Fibroblast of lung (primary cell): Measurements from ENCODE around the gene SLC6A13. TPM values are rescaled to one million over a fixed set of nuclear protein-coding genes. Genes with fewer than 3 reads are reported as not detected.

Experiments used
- DNase-seq, 2 donors: peaks; one replicate each; pipeline versions ENCODE4 v3.0.0 to v3.0.0-alpha.2; 2010; ENCODE audit warnings: low read depth in 2 of 2
- H2AFZ ChIP-seq: 2 replicates; pipeline ENCODE4 v1.5.1; 2012; ENCODE audit warnings: low read length, control low read depth, inconsistent platforms
- H3K27ac ChIP-seq: 2 replicates; pipeline ENCODE4 v1.5.1; 2011; ENCODE audit warnings: low read length, control low read depth; ENCODE audit not compliant: insufficient read depth
- H3K27me3 ChIP-seq: 2 replicates; pipeline ENCODE4 v1.5.1; 2011; ENCODE audit warnings: mild to moderate bottlenecking, low read length; ENCODE audit not compliant: control insufficient read depth, insufficient read depth
- H3K36me3 ChIP-seq: 2 replicates; pipeline ENCODE4 v1.5.1; 2011; ENCODE audit warnings: low read length; ENCODE audit not compliant: control insufficient read depth, insufficient read depth
- H3K4me1 ChIP-seq: 2 replicates; pipeline ENCODE4 v1.5.1; 2011; ENCODE audit warnings: low read length; ENCODE audit not compliant: control insufficient read depth, insufficient read depth; ENCODE audit errors: extremely low read depth
- H3K4me2 ChIP-seq: 2 replicates; pipeline ENCODE4 v1.5.1; 2011; ENCODE audit warnings: low read length, control low read depth; ENCODE audit not compliant: insufficient read depth; ENCODE audit errors: extremely low read depth
- H3K4me3 ChIP-seq, 4 experiments: fragments of 200-600 bp in 1 of 4; sonication (generic) in 1 of 4; replicated peaks in 1 of 4; 2 replicates each; pipeline ENCODE4 v1.5.1; 2011 to 2016; ENCODE audit warnings: low read length in 4 of 4, low read depth in 3 of 4, mild to moderate bottlenecking in 3 of 4, control low read depth in 2 of 4, inconsistent platforms in 1 of 4, mixed read lengths in 1 of 4; ENCODE audit not compliant: insufficient read depth in 1 of 4; ENCODE audit errors: control extremely low read depth in 1 of 4
- H3K79me2 ChIP-seq: 2 replicates; pipeline ENCODE4 v1.5.1; 2012; ENCODE audit warnings: mild to moderate bottlenecking, low read length, inconsistent platforms; ENCODE audit not compliant: control insufficient read depth, insufficient read depth
- H3K9ac ChIP-seq: 2 replicates; pipeline ENCODE4 v1.5.1; 2011; ENCODE audit warnings: mild to moderate bottlenecking, low read length, control low read depth; ENCODE audit not compliant: insufficient read depth
- H3K9me3 ChIP-seq: 2 replicates; pipeline ENCODE4 v1.5.1; 2012; ENCODE audit warnings: low read depth, low read length; ENCODE audit not compliant: control insufficient read depth, insufficient read depth
- H4K20me1 ChIP-seq: 2 replicates; pipeline ENCODE4 v1.5.1; 2011; ENCODE audit warnings: low read length; ENCODE audit not compliant: control insufficient read depth, insufficient read depth; ENCODE audit errors: extremely low read depth
- CTCF ChIP-seq, 2 donors: IDR thresholded peaks in 1 of 2; conservative IDR thresholded peaks in 1 of 2; 1 replicate in 1 of 2; 2 replicates in 1 of 2; pipeline ENCODE4 v1.5.1; 2011 to 2012; ENCODE audit warnings: low read length in 2 of 2, control low read depth in 1 of 2, inconsistent platforms in 1 of 2, low read depth in 1 of 2, mild to moderate bottlenecking in 1 of 2
- EZH2 ChIP-seq: IDR thresholded peaks from 2 replicates; pipeline ENCODE4 v1.5.1; 2012; ENCODE audit warnings: low read length, control low read depth, mild to moderate bottlenecking; ENCODE audit errors: missing control alignments
- polyA plus RNA-seq, 2 donors: library from polyadenylated mRNA; depleted of rRNA in 1 of 2; stranded (reverse) in 1 of 2; unstranded in 1 of 2; fragments of >200 nt; gene quantifications; 2 replicates each; pipeline ENCODE4 v1.2.1, GENCODE V29; 2011 to 2012; ENCODE audit warnings: missing spikeins in 1 of 2
- total RNA-seq: library from RNA; depleted of rRNA; stranded (reverse); fragments of >200 nt; gene quantifications from 2 replicates; pipeline ENCODE4 v1.2.1, GENCODE V29; 2014

Gene SLC6A13
- total and polyA plus RNA-seq, 2 donors (not counting 1 experiment from before 2014, with no cell fraction given), result not detected

GRCh38 chr12:195156-195555 is 67.5 kb downstream of the SLC6A13 start:
- Histone ChIP-seq H3K4me3 (no peak overlapping the region), H3K36me3 (no peaks in the 10 kb centered on the region), H4K20me1 (no peaks in the 10 kb centered on the region), H3K4me1 (no peaks in the 10 kb centered on the region), H3K27me3 (peaks cover 17% of the 10 kb centered on the region), H3K27ac (no peak overlapping the region), H2AFZ (no peak overlapping the region), H3K9ac (no peak overlapping the region), H3K79me2 (no peaks in the 10 kb centered on the region), H3K9me3 (no peaks in the 10 kb centered on the region), H3K4me2 (no peak overlapping the region)
- no peak for DNase-seq
- no peak for TF ChIP-seq CTCF (conservative IDR thresholded peaks at IDR 0.05 in 1 of 2, IDR thresholded peaks at IDR 0.05 in 1 of 2; ENCODE audit: low read depth in 1 of 2, low read length in 2 of 2)
- no peak for TF ChIP-seq EZH2

GRCh38 chr12:194276-194675 is 68.4 kb downstream of the SLC6A13 start:
- H3K4me2 ChIP-seq, result no peak overlapping the region
- H3K27me3 ChIP-seq, result peaks cover 17% of the 10 kb centered on the region
- H3K4me3 ChIP-seq, result no peak overlapping the region
- H3K9ac ChIP-seq, result no peak overlapping the region
- H3K9me3 ChIP-seq, result no peaks in the 10 kb centered on the region
- H3K4me1 ChIP-seq, result no peaks in the 10 kb centered on the region
- no peak overlapping the region for H2AFZ ChIP-seq
- no peak for DNase-seq
- H3K79me2 ChIP-seq, result no peaks in the 10 kb centered on the region
- H3K36me3 ChIP-seq, result no peaks in the 10 kb centered on the region
- no peak overlapping the region for H3K27ac ChIP-seq
- no peaks in the 10 kb centered on the region for H4K20me1 ChIP-seq
- TF ChIP-seq CTCF (conservative IDR thresholded peaks at IDR 0.05 in 1 of 2, IDR thresholded peaks at IDR 0.05 in 1 of 2; ENCODE audit: low read depth in 1 of 2, low read length in 2 of 2) (no peak), EZH2 (no peak)

DNA sequence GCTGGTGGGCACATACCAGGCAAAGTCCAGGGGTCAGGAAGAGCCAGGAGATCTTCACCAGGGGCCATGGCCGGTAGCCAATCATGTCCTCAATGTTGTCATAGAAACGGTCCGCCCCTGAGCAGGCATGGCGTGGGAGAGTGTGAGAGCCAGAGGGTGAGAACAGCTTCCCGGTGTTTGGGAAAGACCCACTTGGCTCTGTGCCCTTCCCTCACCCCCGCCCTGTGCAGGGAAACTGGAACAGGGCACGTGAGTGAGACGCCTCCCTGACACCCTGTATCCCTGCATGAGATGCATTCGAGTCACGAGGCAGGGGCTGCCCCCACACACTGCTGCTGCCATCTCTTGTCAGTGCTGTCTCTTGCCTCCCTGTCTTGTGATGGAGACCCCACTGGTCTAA is 69.4 kb downstream of the SLC6A13 start:
- Histone ChIP-seq H3K4me1 (no peaks in the 10 kb centered on the region), H4K20me1 (no peaks in the 10 kb centered on the region), H2AFZ (no peak overlapping the region), H3K4me3 (no peak overlapping the region), H3K36me3 (no peaks in the 10 kb centered on the region), H3K9me3 (no peaks in the 10 kb centered on the region), H3K9ac (no peak overlapping the region), H3K4me2 (no peak overlapping the region), H3K27me3 (peaks cover 17% of the 10 kb centered on the region), H3K27ac (no peak overlapping the region), H3K79me2 (no peaks in the 10 kb centered on the region)
- no peak for DNase-seq
- TF ChIP-seq CTCF (conservative IDR thresholded peaks at IDR 0.05 in 1 of 2, IDR thresholded peaks at IDR 0.05 in 1 of 2; ENCODE audit: low read depth in 1 of 2, low read length in 2 of 2) (no peak), EZH2 (peak; percentile 1)
